Pons (tissue), 1 donor: ENCODE measurements around the gene RNF220.
"Not testable (repeated sequence)": the region's sequence is repeated elsewhere in the genome, so short reads cannot be mapped to it uniquely, and the experiment has no call there.

Source experiments
- DNase-seq: peaks from one replicate; pipeline ENCODE4 v3.0.0-alpha.2; 2016; ENCODE audit warnings: low spot score

The RNF220 gene

DNA sequence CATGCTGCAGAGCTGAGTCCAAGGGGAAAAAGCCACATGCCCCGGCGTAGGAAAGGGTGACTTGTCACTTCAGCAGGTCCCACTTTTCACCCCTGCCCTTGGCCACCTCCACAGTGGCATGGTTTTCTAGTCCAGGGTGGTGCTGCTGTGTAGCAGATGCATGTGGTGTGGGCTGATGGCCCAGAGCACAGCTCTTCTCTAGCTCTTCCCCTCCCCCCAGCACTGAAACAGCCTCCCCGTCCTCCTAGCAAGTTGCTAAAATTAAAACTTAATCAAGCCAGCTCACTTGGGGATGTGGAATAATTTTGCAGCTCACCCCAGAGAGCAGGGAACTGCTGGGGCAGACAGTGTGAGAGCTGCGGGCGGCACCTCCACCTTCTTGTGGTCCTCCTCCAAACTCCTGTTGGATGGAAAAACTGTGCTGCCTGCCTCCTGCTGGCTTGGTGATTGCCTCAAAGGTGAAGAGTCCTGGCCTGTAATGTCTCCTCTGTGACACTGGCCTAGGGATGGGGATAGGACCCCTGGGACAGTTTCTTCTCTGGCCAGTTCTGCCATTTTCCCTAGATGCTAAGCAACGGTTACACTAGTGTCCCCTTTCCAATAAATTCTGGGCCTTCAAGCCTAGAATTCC is 91.6 kb downstream of the RNF220 start:
- no peak for DNase-seq

DNA sequence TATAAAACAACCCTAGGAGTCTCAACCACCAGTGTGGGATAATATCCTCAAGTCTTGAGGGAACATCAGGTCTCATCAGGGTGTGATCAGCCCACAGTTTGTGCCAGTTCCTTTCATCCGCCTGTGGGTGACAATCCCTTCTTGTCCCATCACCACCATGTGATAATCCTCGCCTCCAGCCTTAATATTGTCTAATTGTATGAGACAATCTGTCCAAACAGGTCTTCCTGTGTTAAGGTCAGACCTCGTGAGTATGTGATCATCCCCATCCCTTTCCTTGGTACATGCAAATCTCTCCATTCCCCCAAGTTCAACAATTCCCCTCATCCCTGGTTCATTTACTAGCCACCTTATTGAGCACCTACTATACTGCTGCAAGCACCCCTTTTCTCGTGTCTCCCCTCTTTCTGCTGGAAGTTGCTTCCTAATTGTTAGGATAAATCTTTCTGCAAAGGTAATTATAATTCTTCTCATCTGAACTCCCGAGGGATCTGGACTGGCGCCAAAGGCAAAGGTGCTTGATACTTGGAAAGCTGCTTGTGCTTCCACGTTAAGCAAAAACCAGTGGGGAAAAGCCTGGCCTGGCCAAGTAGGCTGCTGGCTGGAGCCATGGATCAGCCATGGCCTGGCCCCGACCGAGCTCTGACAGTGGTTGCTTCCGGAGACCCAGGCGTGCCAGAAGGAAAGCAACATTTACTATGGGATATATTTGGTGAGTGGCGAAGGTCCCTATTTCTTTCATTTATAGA is 92.5 kb downstream of the RNF220 start:
- no peak for DNase-seq

DNA sequence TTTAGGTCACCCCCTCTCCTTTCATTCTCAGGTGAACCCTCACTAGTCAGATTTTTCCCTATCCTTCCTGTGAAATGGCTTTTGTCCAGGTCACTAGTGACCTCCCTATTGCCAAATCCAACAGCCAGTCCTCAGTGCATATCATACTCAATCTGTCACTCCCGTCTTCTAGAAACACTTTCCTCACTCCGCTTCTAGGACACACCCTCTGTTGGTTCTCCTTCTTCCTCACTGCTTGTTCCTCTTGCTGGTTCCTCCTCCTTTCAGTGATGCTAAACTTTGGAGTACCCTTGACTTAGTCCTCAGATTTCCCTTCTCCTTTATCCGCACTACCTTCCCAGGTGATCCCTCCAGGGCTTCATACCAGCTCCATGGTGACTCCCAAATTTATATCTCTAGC is 94.3 kb downstream of the RNF220 start:
- no peak for DNase-seq

DNA sequence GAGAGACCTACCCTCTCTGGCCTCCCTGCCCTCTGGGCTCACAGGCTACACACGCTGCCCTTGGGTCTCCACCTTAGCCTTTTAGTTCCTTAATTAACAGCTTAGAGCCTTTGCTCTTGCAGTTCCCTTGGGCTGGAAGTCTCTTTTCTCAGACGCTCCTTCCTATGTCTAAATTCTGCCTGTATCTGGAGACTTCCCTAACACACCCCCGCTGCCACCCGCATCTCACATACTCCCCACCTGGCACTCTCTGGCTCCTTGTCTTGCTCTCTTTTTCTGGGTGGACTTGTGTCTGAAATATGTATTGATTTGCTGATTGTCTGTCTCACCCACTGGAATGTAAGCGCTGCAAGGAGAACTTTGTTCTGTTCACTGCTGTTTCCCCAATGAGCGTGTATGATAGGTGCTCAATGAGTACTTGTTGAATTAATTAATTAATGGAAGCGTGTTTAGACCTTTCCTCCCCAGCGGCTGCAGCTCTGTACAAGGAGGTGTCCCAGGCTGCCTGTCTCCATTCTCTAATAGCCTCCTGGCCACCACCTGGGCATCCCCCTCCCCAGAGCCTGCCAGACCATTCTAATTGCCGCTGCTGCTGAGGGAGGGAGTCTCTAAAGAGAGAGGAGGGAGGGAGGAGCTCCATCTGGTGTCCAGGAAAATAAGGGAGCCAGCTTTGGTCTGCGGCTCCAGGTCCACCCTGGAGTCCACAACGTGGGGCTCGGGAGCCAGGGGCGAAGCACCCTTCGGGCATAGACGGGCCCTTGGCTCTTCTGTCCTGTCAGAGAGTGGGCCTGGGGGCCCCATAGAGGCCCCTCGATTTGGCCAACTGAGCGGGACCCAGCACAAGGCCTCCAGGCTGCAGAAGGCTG is 95.4 kb downstream of the RNF220 start:
- peak; percentile 91 for DNase-seq

DNA sequence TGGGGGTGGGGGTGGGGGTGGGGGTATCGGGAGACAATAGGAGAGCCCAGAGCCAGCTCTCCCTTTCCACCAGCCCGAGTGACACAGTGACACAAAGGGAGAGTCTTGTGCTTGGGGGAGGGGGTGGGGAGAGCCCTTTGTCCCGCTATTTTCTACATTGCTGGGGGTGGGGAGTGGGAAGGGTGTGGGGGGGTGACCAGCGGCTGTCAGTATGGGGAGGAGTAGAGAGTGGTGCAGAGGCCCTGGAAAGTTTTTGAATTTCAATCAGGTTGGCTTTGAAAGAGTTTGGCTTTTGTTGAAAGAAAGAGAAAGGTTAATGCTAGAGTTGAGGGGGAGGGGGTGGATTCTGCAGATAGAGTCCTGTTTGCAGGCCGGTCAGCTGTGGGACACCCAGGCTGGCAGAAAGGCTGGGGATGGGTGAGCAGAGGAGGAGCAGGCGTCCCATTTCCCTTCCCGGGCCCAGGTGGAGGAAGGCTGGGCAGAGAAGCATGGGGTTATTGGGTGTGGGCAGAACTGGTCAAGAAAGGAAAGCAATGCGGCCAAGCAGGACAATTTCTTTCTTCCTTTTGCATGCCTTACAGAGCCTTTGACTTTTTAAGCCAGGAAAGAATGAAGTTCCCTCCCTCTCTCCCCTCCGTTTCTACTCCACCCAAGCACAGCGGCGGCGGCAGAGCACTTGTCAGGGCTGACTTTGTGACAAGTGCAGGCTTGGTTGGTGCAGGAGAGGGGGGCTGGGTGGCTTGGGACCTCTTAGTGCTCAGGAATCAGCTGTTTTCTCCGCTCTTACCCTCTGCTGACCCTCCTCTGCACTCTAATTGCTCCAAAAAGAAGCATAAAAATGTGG is 96.2 kb downstream of the RNF220 start:
- peak; percentile 94 for DNase-seq

DNA sequence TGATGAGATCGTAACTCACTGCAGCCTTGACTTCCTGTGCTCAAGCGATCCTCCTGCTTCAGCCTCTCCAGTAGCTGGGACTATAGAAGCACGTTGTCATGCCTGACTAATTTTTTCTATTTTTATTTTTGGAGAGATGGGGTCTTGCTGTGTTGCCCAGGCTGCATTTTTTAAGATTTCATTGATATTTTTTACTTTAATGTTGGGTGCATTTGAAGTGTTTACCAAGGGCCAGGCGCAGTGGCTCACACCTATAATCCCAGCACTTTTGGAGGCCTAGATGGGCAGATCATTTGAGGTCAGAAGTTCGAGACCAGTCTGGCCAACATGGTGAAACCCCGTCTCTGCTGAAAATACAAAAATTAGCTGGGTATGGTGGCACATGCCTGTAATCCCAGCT is 97.8 kb downstream of the RNF220 start:
- not testable (repeated sequence) for DNase-seq

DNA sequence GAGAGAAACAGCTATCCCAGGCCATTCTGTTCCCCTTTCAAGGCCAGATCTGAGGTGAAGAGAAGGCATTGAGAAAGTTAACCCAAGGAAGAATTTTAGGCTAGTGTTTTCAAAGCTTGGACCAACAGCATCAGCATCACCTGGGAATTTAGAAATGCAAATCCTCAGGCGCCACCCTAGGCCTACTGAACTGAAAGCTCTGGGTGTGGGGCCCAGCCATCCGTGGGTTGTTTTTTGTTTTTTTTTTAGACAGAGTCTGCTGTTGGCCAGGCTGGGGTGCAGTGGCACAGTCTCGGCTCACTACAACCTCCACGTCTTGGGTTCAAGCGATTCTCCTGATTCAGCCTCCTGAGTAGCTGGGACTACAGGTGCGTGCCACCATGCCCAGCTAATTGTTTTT is 98.6 kb downstream of the RNF220 start:
- no peak for DNase-seq

DNA sequence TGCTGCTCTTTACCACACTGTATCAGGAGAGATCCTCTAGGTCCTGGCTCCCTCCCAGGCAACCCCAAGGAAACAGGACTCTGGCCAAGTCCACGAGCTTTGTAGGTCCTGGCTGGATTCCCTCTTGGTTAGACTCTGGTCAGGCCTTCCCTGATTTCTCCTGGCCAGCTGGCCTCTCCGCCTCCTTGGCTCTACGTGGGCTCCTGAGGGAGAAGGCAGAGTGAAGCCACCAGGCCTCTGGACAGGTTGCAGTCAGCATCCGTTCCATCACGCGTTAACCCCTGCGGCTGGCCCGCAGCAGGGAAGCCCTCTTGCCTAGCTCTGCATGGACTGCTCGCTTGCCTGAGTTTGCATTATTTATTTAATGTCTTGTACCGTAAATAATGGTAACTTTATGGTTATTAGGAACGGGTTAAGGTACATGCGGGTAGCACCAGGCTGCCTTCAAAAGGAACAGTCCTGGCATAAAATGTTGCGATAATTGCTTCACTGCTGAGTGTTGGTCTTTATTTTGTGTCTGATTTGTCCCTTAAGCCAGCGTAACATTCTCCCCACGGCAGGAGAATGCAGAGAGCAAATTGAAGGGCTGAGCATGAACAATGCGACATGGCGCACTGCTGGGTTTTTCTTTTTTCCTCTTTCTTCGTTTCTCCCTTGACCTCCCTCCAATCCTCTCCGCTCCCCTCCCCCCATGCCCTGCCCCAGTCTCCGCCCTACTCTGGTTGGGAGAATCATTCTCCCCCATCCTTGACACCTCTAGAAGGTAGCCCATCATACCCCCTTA is 100.3 kb downstream of the RNF220 start:
- DNase-seq, result peak; percentile 61

DNA sequence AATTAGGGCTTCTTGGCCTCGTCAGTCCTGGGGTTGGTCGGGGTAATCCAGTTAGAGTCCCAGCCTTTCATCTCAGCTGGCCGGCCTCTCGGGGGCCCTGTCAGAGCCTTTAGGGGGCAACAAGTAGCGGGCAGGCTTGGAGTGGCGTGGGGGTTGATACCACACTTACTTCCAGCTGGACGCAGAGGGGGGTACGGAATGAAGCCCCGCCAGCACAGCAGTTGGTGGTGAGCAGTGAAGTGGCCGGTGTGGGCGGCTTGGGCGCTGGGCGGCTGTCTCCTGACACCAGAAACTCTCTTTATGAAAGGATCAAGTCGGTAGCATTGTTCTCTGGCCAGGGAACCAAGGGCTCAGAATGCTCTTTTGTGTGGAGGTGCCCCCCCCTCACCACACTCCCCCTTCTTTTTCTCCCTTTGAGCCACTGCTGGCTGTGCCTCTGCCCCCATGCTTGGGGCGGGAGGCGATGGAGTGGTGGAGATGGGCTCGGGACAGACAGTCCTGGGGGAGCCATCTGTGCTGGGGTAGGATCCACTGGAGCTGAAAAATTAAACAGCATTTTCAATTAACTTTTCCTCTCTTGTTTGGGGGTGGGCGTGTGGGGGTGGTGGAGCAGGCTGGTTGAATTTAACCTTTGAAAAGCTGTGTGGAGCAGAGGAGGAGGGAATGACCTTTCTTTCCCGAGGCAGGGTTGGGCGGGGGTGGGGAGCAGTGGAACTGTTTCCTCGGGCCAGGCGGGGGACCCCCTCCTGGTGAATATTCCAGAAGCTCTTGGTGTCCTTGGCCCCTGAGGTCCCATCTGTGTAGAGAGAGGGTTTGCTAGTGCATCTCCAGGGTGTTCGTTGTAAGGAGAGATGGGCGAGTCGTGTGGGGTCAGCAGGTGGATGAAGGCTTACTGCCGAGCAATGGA is 102.7 kb downstream of the RNF220 start:
- peak; percentile 97 for DNase-seq

DNA sequence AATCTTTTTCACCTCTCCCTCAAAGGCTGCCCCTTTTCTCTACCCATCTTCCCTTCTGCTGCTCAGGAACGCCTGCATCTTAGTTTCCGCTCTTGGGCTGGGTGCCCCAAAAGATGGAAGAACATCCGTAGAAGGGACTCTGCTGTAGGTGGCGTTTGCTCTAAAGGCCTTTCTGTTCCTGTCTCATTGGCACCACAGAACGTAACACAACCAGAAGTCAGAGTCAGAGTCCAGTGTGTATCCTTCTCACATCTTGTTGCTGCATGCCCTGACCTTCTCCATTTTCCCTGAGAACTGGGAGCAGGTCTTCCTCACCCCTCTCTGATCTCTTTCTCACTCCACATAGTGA is 103.3 kb downstream of the RNF220 start:
- peak; percentile 62 for DNase-seq

DNA sequence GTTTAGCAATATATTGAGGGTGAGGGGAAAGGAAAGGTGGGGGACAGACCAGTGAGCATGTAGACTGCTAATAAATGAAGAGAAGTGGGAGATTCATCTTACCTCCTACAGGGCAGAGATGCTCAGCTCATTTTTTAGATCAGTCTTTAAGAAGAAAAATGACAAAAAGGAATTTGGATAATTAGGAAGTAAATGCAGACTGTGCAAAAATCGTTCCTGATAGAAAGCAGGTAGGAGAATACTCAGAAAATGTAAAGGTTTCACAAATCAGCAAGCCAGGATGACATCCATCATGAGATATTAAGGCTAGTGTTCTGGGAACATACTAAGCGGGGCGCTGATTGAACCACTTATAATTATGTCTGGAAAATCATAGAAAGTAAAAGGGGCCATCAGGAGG is 106.3 kb downstream of the RNF220 start:
- peak; percentile 31 for DNase-seq

DNA sequence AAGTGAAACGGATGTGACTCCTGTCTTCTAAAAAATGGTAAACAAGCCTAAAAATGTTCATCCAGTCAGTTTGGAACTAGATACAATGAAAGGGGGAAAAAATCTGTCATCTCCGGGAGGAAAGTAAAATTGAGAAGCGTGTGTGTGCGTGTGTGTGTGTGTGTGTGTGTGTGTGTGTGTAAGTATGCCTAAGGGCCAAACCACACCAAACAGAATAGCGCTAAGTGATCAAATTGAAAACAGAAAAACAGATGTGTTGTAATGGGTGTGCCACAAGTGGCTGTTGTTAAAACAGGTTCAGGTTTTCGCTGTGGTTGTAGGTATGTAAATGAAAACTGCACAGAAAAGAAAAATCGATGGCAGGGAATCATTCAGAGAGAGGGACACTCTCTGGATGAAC is 106.7 kb downstream of the RNF220 start:
- peak; percentile 42 for DNase-seq

DNA sequence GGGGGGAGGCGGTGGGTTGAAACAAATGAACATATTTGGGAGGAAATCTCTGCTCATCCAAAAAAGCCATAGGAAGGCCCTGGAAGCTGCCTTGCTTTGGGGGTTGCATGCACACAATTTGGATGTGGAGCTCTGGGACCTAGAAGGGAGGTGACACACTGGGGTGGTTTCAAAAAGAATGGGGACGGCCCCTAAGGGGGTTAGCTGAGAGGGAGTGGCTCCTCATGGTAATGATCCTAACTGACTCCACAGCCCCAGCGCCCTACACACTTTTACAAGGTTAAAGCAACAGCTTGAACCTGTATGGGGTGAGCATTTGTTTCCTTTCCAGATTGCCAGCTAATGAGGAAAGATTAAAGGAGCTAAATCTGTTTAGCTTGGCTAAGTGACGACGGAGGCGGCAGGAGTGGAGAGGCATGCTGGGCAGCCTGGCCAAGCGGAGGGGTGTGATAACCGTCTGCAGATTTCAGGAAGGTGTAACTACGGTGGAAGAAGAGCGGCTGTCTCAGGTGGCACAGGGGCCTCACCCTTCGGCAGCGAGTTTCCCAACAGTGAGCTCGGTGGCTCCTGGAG is 107.3 kb downstream of the RNF220 start:
- DNase-seq, result peak; percentile 16

DNA sequence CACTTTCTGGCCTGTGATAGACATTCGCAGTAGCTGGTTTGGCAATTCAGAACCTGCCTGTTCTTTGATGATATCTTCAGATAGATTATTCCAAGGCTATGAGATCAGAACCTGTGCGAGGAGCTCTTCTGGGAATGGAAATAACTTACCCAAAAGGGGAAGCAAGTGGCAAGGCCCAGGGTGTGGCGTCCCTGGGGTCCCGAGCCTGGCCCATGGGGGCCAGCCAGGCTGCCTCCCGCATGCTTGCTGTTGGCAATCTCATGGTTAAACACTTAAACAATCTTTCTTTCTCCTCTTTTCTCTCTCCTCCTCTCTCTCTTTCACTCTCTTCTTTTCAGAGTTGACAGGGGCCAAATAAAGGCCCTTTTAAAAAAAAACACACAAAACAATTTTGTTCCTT is 108.1 kb downstream of the RNF220 start:
- no peak for DNase-seq

DNA sequence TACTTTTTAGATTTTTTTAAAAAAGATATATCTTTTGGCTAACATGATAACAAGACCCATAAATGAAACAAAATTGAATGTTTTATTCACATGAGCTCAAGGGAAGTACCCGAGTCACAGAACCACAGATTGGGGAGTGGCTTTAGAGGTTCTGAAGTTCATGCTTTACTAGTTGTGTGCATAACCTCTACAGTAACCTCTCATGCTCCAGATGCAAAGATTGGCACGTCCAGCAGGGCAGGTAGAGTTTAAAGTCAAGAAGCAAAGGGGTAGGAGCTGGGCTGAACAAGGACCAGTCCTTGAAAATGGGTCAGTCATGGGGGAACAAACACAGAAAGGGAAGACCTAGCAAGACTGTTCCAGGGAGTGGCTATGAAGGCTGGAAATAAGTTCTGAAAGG is 109.6 kb downstream of the RNF220 start:
- DNase-seq, result no peak

DNA sequence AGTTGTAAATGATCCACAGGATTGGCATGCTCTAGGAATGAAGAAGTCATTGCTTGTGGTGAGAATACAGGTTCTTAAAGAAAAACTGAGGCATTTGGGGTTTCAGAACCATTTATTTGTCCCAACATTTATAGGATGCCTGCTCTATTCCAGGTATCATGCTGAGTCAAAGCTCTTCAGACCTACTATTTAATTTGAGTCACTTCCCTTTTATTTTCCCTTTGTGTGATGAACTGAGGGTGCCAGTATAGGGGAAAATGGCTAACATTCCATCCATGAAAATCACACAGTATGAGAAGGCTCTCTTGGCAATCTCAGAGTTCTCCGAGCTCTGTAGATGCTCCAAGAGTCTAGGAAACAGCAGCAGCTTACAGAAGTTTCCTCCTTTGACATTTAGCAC is 110.4 kb downstream of the RNF220 start:
- no peak for DNase-seq

DNA sequence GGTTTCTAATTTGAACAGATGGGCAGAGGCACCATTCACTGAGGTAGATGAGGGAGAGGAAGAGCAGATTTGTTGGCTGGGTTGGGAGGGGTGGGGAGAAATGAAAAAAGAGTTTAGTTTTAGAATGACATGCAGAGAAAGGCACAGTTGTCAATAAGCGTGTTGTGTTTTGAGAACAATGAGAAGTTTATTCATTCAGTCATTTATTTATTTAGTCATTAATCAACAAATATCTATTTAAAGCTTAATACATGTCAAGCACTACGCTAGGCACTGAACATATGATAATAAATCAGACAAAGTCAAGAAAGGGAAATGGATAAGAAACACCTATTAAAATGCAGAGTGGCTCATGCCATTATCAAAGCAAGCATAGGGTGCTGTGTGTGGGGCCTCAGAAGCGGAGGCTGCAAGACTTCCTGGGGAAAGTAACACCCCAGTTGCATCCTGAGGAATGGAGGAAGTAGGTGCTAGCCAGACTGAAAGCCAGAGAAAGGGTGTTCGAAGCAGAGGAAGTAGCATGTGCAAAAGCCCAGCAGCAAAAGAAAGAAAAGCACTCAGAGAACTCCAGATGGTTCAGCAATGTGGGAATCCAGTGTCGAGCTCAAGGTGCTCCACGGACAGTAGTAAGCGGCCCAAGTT is 114.1 kb downstream of the RNF220 start:
- peak; percentile 90 for DNase-seq

DNA sequence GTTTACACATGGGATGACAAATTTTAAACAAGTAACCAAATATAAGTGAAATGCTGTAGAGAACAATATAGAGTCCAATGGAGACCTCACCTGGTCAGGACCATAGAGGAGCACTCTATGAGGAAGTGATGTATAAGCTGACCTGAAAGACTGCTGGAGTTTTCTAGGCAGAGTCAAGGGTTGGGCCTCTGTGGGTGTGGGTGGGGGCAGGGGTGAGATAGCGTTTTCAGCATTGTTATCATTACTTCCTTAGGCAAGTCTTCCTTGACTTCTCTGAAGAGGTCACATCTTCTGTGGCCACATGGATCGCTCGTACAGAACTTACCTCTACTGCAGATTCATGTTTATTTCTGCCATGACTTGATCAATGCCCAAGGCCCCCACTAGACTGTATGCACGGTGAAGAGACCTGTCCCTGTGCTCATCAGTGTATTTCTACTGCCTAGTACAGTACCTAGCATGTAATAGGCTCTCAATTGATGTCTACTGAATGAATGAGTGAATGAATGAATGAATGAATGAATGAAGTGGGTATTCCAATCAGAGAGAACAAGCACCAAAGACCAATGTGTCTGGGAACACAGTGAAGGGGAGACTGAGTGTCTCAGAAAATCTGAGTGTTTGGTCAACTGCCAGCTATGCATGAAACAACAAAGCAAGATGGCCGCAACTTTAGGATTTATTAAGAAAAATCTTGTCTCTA is 116.5 kb downstream of the RNF220 start:
- no peak for DNase-seq
